ENCODE data around the gene FASN.

DNA sequence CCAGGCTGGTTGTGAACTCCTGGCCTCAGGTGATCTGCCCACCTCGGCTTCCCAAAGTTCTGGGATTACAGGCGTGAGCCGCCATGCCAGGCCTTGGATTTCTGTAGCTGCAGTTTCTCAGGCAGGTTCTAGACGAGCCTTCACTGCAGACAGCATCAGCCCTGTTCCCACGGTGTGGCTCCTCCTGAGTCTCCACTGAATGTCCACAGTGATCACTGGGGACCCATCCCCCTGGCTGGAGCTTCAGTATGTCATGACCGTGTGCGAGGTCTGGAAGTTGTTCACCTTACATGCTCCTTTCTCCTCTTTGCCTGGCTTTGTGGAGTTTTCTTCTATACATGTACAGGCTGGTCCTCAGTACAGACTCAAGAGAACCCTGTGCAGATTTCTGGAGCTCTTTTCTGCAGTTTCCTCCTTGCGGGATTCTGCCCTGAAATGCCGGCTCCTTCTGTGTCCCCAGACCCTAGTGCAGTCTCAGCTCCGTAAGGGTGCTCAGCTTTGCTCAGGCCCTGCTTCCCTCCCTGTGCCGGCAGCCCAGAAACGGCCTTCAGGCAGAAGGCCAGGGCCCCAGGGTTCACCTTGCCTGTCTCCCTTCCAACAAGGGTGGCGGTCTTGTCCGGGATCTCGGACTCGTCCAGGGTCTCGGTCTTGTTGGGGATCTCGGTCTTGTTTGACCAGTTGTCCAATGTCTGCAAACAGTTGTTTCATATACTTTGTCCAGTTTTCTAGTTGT is 14.3 kb upstream of the FASN start:
- TF ChIP-seq, protein P1, sequence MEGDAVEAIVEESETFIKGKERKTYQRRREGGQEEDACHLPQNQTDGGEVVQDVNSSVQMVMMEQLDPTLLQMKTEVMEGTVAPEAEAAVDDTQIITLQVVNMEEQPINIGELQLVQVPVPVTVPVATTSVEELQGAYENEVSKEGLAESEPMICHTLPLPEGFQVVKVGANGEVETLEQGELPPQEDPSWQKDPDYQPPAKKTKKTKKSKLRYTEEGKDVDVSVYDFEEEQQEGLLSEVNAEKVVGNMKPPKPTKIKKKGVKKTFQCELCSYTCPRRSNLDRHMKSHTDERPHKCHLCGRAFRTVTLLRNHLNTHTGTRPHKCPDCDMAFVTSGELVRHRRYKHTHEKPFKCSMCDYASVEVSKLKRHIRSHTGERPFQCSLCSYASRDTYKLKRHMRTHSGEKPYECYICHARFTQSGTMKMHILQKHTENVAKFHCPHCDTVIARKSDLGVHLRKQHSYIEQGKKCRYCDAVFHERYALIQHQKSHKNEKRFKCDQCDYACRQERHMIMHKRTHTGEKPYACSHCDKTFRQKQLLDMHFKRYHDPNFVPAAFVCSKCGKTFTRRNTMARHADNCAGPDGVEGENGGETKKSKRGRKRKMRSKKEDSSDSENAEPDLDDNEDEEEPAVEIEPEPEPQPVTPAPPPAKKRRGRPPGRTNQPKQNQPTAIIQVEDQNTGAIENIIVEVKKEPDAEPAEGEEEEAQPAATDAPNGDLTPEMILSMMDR (IDR thresholded peaks at IDR 0.05; ENCODE audit: insufficient read depth, low read length, poor library complexity, severe bottlenecking): no peak
- TF ChIP-seq EZH2phosphoT487 (conservative IDR thresholded peaks at IDR 0.05; ENCODE audit: low read length): no peak

Data from SU-DHL-6 (cell line).